Retinal pigment epithelial cell (primary cell): ENCODE results near the gene EBNA1BP2.

Source experiments
- DNase-seq: peaks from one replicate; pipeline ENCODE4 v3.0.0-alpha.2; 2010; ENCODE audit warnings: low read depth
- H3K4me3 ChIP-seq: 2 replicates; pipeline ENCODE4 v1.5.1; 2011; ENCODE audit warnings: mild to moderate bottlenecking, low read length, control low read depth, moderate library complexity
- TF ChIP-seq, protein P1 (sequence below): conservative IDR thresholded peaks from 2 replicates; pipeline ENCODE4 v1.5.1; 2011; ENCODE audit warnings: low read depth, low read length, control low read depth, inconsistent platforms

The EBNA1BP2 gene

DNA sequence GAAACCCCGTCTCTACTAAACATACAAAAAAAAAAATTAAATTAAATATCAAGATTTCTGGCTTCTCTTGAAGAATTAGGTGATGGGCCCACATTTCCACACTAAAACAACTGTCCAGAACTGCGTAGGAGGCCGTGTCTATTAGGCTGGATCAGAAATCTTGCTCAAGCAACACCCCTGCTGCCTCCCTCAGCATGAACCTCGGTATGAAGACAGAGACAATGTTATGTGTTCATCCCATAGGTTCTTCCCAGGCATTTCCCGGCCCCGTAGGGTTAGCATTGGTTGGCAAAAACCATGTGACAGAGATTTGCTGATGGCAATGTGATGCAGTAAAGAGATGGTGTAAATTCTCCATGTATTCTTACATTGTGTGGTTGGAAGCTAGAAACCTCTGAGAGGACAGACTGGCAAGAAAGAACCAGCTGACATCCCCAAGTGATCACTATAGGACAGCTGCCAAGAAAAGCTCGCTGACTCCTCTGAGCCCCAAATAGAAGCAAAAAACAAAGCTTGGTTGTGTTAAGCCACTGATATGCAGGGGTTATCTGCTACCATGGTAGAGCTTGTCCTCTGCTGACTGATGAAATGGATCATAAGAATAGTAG, 34.5 kb downstream of the EBNA1BP2 start:
- TF ChIP-seq, protein P1, sequence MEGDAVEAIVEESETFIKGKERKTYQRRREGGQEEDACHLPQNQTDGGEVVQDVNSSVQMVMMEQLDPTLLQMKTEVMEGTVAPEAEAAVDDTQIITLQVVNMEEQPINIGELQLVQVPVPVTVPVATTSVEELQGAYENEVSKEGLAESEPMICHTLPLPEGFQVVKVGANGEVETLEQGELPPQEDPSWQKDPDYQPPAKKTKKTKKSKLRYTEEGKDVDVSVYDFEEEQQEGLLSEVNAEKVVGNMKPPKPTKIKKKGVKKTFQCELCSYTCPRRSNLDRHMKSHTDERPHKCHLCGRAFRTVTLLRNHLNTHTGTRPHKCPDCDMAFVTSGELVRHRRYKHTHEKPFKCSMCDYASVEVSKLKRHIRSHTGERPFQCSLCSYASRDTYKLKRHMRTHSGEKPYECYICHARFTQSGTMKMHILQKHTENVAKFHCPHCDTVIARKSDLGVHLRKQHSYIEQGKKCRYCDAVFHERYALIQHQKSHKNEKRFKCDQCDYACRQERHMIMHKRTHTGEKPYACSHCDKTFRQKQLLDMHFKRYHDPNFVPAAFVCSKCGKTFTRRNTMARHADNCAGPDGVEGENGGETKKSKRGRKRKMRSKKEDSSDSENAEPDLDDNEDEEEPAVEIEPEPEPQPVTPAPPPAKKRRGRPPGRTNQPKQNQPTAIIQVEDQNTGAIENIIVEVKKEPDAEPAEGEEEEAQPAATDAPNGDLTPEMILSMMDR = no peak

DNA sequence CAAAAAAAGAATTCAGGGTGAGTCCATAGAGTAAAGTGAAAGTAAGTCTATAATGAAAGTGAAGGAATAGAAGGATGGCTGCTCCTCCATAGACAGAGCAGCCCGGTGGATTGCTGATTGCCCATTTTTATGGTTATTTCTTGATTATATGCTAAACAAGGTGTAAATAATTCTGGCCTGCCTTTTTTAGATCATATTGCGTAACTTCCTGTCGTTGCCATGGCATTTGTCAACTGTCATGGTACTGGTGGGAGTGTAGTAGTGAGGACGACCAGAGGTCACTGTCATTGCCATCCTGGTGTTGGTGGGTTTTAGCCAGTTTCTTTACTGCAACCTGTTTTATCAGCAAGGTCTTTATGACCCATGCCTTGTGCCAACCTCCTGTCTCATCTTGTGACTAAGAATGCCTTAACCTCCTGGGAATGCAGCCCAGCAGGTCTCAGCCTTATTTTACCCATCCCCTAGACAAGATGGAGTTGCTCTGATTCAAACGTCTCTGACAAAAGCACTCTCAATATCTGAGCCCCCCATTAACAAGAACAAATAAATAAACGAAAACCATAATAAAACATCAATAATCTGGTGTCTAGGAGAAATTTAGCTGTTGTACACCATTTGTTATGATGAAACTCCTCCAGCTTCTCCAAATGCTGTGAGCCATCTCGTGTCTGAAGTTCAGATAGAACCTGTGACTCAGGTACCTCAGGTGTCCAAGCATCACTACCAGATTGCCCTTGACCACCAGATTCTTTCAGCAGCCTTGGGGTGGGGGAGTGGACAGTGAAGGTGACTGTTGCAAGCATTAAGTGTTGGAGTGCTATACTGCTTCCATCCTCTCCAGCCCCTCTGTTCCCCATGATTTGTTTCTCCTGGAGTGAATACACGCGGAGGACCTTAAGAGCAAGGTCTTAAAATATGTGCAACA, 36.0 kb downstream of the EBNA1BP2 start:
- no peak overlapping the region for H3K4me3 ChIP-seq
- DNase-seq = no peak
- TF ChIP-seq, protein P1 = no peak

More for the DNA sequence above, 34.5 kb downstream of the EBNA1BP2 start:
- no peak for DNase-seq
- no peak overlapping the region for H3K4me3 ChIP-seq

DNA sequence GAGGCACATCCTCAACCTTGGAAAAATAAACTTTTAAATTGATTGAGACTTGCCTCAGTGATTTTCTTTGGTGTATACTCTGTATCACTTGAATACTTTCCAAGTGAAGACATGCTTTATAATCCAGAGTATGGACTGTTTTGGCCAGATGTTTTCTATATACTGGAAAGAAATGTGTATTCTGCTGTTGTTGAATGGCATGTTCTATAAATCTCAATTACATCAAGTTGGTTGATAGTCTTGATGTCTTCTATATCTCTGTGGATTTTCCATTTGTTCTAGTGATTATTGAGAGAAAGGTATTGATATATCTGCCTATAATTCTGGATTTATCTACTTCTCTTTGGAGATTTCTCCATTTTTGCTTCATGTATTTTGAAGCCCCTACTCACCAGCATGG, 37.5 kb downstream of the EBNA1BP2 start:
- no peak for DNase-seq
- TF ChIP-seq, protein P1 = no peak
- H3K4me3 ChIP-seq = no peak overlapping the region

DNA sequence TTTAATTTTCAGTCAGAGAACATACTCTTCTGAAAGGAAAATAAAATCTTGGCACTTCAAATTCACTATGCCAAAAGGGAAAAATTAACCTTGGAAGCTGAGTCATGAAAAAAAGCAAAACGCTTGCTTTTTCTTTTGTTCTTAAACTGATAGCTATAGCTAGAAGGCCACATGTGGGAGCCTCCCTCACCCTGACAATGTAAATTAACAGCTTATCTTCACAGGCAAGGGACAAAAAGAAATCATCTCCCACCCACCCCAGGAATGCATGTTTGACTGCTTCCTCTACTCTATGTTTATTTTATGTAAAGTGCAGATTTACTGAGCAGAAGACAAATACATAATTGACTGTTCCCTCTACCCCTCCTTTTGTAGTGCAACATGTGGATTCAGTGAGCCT, 38.0 kb downstream of the EBNA1BP2 start:
- H3K4me3 ChIP-seq = no peak overlapping the region
- DNase-seq = no peak
- TF ChIP-seq, protein P1 = no peak

DNA sequence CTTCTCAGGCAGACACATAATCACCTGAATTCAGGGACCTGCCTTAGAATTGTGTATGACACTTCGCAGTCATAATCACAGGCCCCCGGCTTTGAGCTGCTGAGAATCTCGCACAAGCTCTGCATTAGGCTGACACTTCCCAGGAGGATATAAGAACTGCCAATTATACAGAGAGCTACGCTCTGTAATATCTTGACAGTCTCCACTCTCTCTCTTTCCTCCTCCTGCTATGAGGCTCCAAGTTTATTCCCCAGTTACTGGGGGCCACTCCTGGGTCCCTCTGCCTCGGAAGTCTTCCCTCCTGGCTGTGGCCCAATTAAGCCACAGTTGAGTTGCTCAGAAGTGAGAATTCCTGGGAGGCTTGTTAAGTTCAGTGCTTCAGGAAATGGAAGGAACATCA, 42.7 kb downstream of the EBNA1BP2 start:
- TF ChIP-seq, protein P1 = no peak
- DNase-seq = no peak
- no peak overlapping the region for H3K4me3 ChIP-seq

DNA sequence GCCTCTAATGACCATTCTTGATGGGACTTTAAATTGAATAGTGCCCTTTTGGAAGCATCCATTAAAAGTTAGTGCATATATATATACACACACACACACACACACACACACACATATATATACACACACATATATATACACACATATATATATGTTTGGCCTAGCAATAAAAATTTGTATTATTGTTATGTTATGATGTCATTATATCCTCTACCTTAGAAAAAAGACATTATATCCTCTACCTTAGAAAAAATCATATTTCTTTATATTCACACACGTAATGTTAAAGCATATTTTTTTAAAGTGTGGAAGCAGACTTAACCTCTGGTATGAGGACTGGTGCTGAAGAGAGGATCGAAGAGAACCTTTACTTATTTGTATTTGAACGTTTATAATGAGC, 43.3 kb downstream of the EBNA1BP2 start:
- TF ChIP-seq, protein P1 = no peak
- no peak overlapping the region for H3K4me3 ChIP-seq
- DNase-seq = no peak
